SK-N-SH (cell line): ENCODE data around the gene TKT. TPM values are rescaled to one million over a fixed set of nuclear protein-coding genes. Genes with fewer than 3 reads are reported as not detected.

Experiments used
- CTCF ChIA-PET: fragments of 300-600, 350-600 bp; formaldehyde crosslinking; extraction: SDS; loops from one replicate; lab custom pipeline; 2021; lab: Yijun Ruan, JAX
- POLR2A ChIA-PET: fragments of 350-600 bp; sonication (Branson Sonifier 250); formaldehyde crosslinking; extraction: SDS; loops from one replicate; lab custom pipeline; 2020; ENCODE audit warnings: antibody characterized with exemption, inconsistent platforms; lab: Yijun Ruan, JAX
- DNase-seq: peaks from one replicate; pipeline ENCODE4 v3.0.0; 2012
- H2AFZ ChIP-seq: fragments of 200-600 bp; sonication (generic); 2 replicates; pipeline ENCODE4 v1.8.1; 2016; ENCODE audit warnings: antibody characterized with exemption, mild to moderate bottlenecking, low read depth
- H3F3A ChIP-seq: fragments of 200-600 bp; sonication (generic); replicated peaks from 2 replicates; pipeline ENCODE3; 2016; ENCODE audit warnings: antibody characterized with exemption, mild to moderate bottlenecking; ENCODE audit not compliant: insufficient read depth
- H3K27ac ChIP-seq, 2 experiments: fragments of 200-500 bp in 1 of 2; fragments of 200-600 bp in 1 of 2; sonication (Bioruptor generic) in 1 of 2; sonication (generic), shearing (Covaris generic) in 1 of 2; 2 replicates each; pipeline versions ENCODE4 v1.5.1 to v1.6.1; 2014 to 2016; ENCODE audit warnings: low read depth in 2 of 2, inconsistent platforms in 1 of 2, low read length in 1 of 2, mild to moderate bottlenecking in 1 of 2, mixed read lengths in 1 of 2
- H3K27me3 ChIP-seq: fragments of 200-600 bp; sonication (generic), shearing (Covaris generic); 2 replicates; pipeline ENCODE4 v1.6.1; 2016; ENCODE audit warnings: mixed run types; ENCODE audit not compliant: insufficient read depth
- H3K36me3 ChIP-seq, 2 experiments: fragments of 200-500 bp in 1 of 2; fragments of 200-600 bp in 1 of 2; sonication (Bioruptor generic) in 1 of 2; sonication (generic) in 1 of 2; replicated peaks in 1 of 2; 2 replicates each; pipeline versions ENCODE3 to v1.5.1; 2014 to 2016; ENCODE audit warnings: low read length in 1 of 2, mild to moderate bottlenecking in 1 of 2; ENCODE audit not compliant: insufficient read depth in 2 of 2, control insufficient read depth in 1 of 2
- H3K4me1 ChIP-seq, 2 experiments: fragments of 200-500 bp in 1 of 2; fragments of 200-600 bp in 1 of 2; sonication (Bioruptor generic) in 1 of 2; sonication (generic), shearing (Covaris generic) in 1 of 2; 2 replicates each; pipeline versions ENCODE4 v1.5.1 to v1.6.1; 2014 to 2016; ENCODE audit warnings: low read depth in 1 of 2, low read length in 1 of 2, mixed run types in 1 of 2; ENCODE audit not compliant: insufficient read depth in 2 of 2, control insufficient read depth in 1 of 2
- H3K4me2 ChIP-seq: fragments of 200-600 bp; sonication (generic), shearing (Covaris generic); 2 replicates; pipeline ENCODE4 v1.6.1; 2017; ENCODE audit warnings: mixed run types
- H3K4me3 ChIP-seq, 2 experiments: fragments of 200-500 bp in 1 of 2; fragments of 200-600 bp in 1 of 2; sonication (Bioruptor generic) in 1 of 2; sonication (generic), shearing (Covaris generic) in 1 of 2; 2 replicates each; pipeline versions ENCODE4 v1.5.1 to v1.8.1; 2014 to 2016; ENCODE audit warnings: low read depth in 2 of 2, inconsistent platforms in 1 of 2, low read length in 1 of 2, mild to moderate bottlenecking in 1 of 2, mixed read lengths in 1 of 2, moderate library complexity in 1 of 2
- H3K79me2 ChIP-seq: fragments of 200-600 bp; sonication (generic); 2 replicates; pipeline ENCODE4 v1.8.1; 2017; ENCODE audit warnings: mild to moderate bottlenecking; ENCODE audit not compliant: insufficient read depth
- H3K9ac ChIP-seq: fragments of 200-600 bp; sonication (generic); 2 replicates; pipeline ENCODE4 v1.6.1; 2017; ENCODE audit warnings: mixed run types
- H3K9me2 ChIP-seq: fragments of 200-600 bp; sonication (generic); 2 replicates; pipeline ENCODE4 v1.6.1; 2017; ENCODE audit warnings: mixed run types
- H3K9me3 ChIP-seq: fragments of 200-600 bp; sonication (generic); 2 replicates; pipeline ENCODE4 v1.6.1; 2017; ENCODE audit warnings: mixed run types, mild to moderate bottlenecking, moderate library complexity
- H4K20me1 ChIP-seq: fragments of 200-600 bp; sonication (generic); 2 replicates; pipeline ENCODE4 v1.6.1; 2017; ENCODE audit warnings: mild to moderate bottlenecking, mixed run types; ENCODE audit not compliant: insufficient read depth
- FOSL2 ChIP-seq: IDR thresholded peaks from 2 replicates; pipeline ENCODE4 v1.4.0; 2012; ENCODE audit warnings: low read depth, mild to moderate bottlenecking, moderate library complexity, borderline replicate concordance
- FOXM1 ChIP-seq: IDR thresholded peaks from 2 replicates; pipeline ENCODE4 v1.4.0; 2012; ENCODE audit warnings: low read depth, mild to moderate bottlenecking
- GATA2 ChIP-seq: sonication (generic); formaldehyde crosslinking; IDR thresholded peaks from 2 replicates; pipeline ENCODE4 v1.5.0; 2020; ENCODE audit warnings: mild to moderate bottlenecking, missing genetic modification reagents
- JUND ChIP-seq: IDR thresholded peaks from 2 replicates; pipeline ENCODE4 v1.4.0; 2012
- MXI1 ChIP-seq: IDR thresholded peaks from 2 replicates; pipeline ENCODE4 v1.6.1; 2012; ENCODE audit warnings: mild to moderate bottlenecking, low read depth, low read length, improper control_type of control experiment
- NFIC ChIP-seq: IDR thresholded peaks from 2 replicates; pipeline ENCODE4 v1.4.0; 2012; ENCODE audit warnings: borderline replicate concordance
- NRF1 ChIP-seq: IDR thresholded peaks from 2 replicates; pipeline ENCODE4 v1.6.1; 2012; ENCODE audit warnings: low read depth, mild to moderate bottlenecking, low read length
- POLR2AphosphoS5 ChIP-seq: IDR thresholded peaks from 2 replicates; pipeline ENCODE4 v1.6.1; 2012; ENCODE audit warnings: low read depth, low read length
- SMC3 ChIP-seq: IDR thresholded peaks from 2 replicates; pipeline ENCODE4 v1.6.1; 2012; ENCODE audit warnings: low read depth, low read length, improper control_type of control experiment
- TCF12 ChIP-seq: IDR thresholded peaks from 2 replicates; pipeline ENCODE4 v1.4.0; 2012
- USF1 ChIP-seq: IDR thresholded peaks from 2 replicates; pipeline ENCODE4 v1.4.0; 2012; ENCODE audit warnings: low read depth, borderline replicate concordance
- ZBTB33 ChIP-seq: IDR thresholded peaks from 2 replicates; pipeline ENCODE4 v1.4.0; 2012; ENCODE audit warnings: low read depth, borderline replicate concordance
- WGBS: methylation state at CpG from one replicate; pipeline ENCODE4 v1.1.6; 2017; ENCODE audit warnings: low lambda C conversion rate; 5-methylcytosine and 5-hydroxymethylcytosine counted together
- polyA plus RNA-seq, 3 experiments: library from polyadenylated mRNA; depleted of rRNA; stranded (reverse); fragments of >200 nt; gene quantifications; 2 replicates each; pipeline ENCODE4 v1.2.3, GENCODE V29; 2012
- TF ChIP-seq, protein P1 (sequence below): IDR thresholded peaks from 2 replicates; pipeline ENCODE4 v1.4.0; 2012; ENCODE audit warnings: low read depth
- TF ChIP-seq, protein P2 (sequence below): IDR thresholded peaks from 2 replicates; pipeline ENCODE4 v1.6.1; 2012; ENCODE audit warnings: mild to moderate bottlenecking, low read depth, low read length, moderate library complexity

TKT gene
- polyA plus RNA-seq, 1 of the 3 experiments (the other 2 are of a cell fraction), result 144 TPM

GRCh38 chr3:53244271-53244670 lies 11.6 kb downstream of the TKT start:
- peaks cover 85% of the 10 kb centered on the region for H4K20me1 ChIP-seq
- WGBS, result 80% methylated on average over 8 of the region's 8 CpGs
- peaks cover 3 to 19% of the 10 kb centered on the region in 2 experiments; a peak in 1 of 4 replicates for H3K4me1 ChIP-seq
- H3K9me3 ChIP-seq, result no peaks in the 10 kb centered on the region
- no peak overlapping the region for H3K4me2 ChIP-seq
- peaks cover 30 to 34% of the 10 kb centered on the region in 2 experiments for H3K36me3 ChIP-seq
- ChIA-PET POLR2A (no interaction called here), CTCF (interaction anchor here (1.0 kb wide), 1 partner anchor 26 kb away, joined by 3 read pairs; no protein-coding TSS in a partner anchor)
- no peak for TF ChIP-seq GATA2 (CRISPR knock-in tag)
- TF ChIP-seq, protein P1, sequence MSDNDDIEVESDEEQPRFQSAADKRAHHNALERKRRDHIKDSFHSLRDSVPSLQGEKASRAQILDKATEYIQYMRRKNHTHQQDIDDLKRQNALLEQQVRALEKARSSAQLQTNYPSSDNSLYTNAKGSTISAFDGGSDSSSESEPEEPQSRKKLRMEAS, result no peak
- no peak for TF ChIP-seq POLR2AphosphoS5
- TF ChIP-seq TCF12, result no peak
- TF ChIP-seq SMC3, result no peak
- TF ChIP-seq NFIC, result no peak
- TF ChIP-seq, protein P2, sequence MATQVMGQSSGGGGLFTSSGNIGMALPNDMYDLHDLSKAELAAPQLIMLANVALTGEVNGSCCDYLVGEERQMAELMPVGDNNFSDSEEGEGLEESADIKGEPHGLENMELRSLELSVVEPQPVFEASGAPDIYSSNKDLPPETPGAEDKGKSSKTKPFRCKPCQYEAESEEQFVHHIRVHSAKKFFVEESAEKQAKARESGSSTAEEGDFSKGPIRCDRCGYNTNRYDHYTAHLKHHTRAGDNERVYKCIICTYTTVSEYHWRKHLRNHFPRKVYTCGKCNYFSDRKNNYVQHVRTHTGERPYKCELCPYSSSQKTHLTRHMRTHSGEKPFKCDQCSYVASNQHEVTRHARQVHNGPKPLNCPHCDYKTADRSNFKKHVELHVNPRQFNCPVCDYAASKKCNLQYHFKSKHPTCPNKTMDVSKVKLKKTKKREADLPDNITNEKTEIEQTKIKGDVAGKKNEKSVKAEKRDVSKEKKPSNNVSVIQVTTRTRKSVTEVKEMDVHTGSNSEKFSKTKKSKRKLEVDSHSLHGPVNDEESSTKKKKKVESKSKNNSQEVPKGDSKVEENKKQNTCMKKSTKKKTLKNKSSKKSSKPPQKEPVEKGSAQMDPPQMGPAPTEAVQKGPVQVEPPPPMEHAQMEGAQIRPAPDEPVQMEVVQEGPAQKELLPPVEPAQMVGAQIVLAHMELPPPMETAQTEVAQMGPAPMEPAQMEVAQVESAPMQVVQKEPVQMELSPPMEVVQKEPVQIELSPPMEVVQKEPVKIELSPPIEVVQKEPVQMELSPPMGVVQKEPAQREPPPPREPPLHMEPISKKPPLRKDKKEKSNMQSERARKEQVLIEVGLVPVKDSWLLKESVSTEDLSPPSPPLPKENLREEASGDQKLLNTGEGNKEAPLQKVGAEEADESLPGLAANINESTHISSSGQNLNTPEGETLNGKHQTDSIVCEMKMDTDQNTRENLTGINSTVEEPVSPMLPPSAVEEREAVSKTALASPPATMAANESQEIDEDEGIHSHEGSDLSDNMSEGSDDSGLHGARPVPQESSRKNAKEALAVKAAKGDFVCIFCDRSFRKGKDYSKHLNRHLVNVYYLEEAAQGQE, result no peak
- no peak for TF ChIP-seq USF1
- no peak for TF ChIP-seq MXI1
- no peak for TF ChIP-seq NRF1
- no peak for TF ChIP-seq ZBTB33
- TF ChIP-seq FOSL2, result no peak
- TF ChIP-seq FOXM1, result no peak
- no peak for TF ChIP-seq JUND
- no peak overlapping the region for H3K4me3 ChIP-seq
- no peak for DNase-seq
- H3K9ac ChIP-seq, result no peak overlapping the region
- H3K27me3 ChIP-seq, result no peaks in the 10 kb centered on the region
- H3K79me2 ChIP-seq, result peaks cover 95% of the 10 kb centered on the region
- H3K9me2 ChIP-seq, result no peaks in the 10 kb centered on the region
- no peak overlapping the region for H2AFZ ChIP-seq
- peaks cover 16% of the 10 kb centered on the region for H3F3A ChIP-seq
- no peak overlapping the region; a peak in 1 of 4 replicates for H3K27ac ChIP-seq
